Heart left ventricle (tissue), 13 donors: ENCODE data around the gene APH1A.

Source experiments
- CTCF ChIP-seq, 12 donors: fragments of 200-600 bp; sonication (generic) in 4 of 12; IDR thresholded peaks; one replicate each; pipeline versions ENCODE4 v1.5.0 to v1.8.0; 2018 to 2022; ENCODE audit warnings: antibody characterized with exemption in 12 of 12, mild to moderate bottlenecking in 5 of 12
- POLR2A ChIP-seq, 2 donors: fragments of 450-650 bp; IDR thresholded peaks; one replicate each; pipeline ENCODE4 v1.6.1; 2017; ENCODE audit warnings: antibody characterized with exemption in 2 of 2, mild to moderate bottlenecking in 2 of 2, moderate library complexity in 2 of 2
- donor health status: ischemic (EF 13 %, LVEDD 7.1; RV severe dilation, severe dysfunction).
- donor health status: DM: no; HTN: yes; CAD: no.
- donor health status: DM: no; HTN: no; CAD: no.
- donor health status: ischemic (EF 25% LVEDD 6.9; RV normal size, moderate dysfunction).
- donor health status: ischemic (EF 25% LVEDD 5.7; RV mildly dilated, moderate dysfunction).
- donor health status: ischemic (EF 35%, LVEDD 5.7; RV mildly dilated, moderate dysfunction).
- donor health status: nonischemic (EF 11% LVEDD 7.7; RV severe dilation, severe dysfunction).
- donor health status: DM: yes; HTN: yes; CAD: no.
- donor health status: PGD.
- donor health status: ischemic (EF 29% LVEDD 5.4; RV normal size, mild dysfunction).
- donor health status: nonischemic (EF 23%, LVEDD 6.1; RV moderate dilation, normal function).

GRCh38 chr1:150259217-150259616, 9.6 kb downstream of the APH1A start:
- no peak for TF ChIP-seq CTCF (IDR thresholded peaks at IDR 0.05)
- TF ChIP-seq POLR2A (IDR thresholded peaks at IDR 0.05) = no peak
